ENCODE results near the gene ZDHHC17.
A peak's percentile ranks its signal among the peaks of the same experiment; 100 is the strongest.

- TF ChIP-seq POLR2A (IDR thresholded peaks at IDR 0.05): no peak
- TF ChIP-seq CTCF (IDR thresholded peaks at IDR 0.05): peak; percentile 6 to 61 (median 32)
Measured at GRCh38 chr12:76820888-76821482, 57.1 kb downstream of the ZDHHC17 start.

Measured in uterus (tissue), 2 donors.